KG1 (cell line): Measurements from ENCODE around the gene FADS1.

Source experiments
- DNase-seq: peaks from one replicate; lab custom pipeline; 2025; lab: John Stamatoyannopoulos, UW

Gene FADS1

GRCh38 chr11:61795459-61795858 lies 21.3 kb downstream of the FADS1 start:
- DNase-seq, result no peak

DNA sequence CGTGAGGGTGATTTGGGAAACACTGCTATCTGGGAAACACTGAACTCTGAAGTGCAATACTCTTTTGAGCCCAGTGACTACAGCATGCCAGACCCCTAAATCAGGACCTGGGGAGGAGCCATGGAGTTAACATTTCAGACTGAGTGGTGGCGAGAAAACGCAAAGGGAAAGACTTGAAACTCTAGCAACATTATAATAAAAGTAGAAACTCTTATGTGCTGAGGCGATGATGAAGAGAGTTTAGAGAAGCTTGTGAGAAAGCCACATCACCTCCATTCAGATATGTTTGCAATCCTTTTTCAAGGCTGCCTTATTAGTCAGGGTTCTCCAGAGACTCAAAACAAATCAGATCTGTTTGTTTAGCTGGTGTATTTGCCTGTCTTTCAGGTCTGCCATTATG lies 22.2 kb downstream of the FADS1 start:
- DNase-seq, result no peak

DNA sequence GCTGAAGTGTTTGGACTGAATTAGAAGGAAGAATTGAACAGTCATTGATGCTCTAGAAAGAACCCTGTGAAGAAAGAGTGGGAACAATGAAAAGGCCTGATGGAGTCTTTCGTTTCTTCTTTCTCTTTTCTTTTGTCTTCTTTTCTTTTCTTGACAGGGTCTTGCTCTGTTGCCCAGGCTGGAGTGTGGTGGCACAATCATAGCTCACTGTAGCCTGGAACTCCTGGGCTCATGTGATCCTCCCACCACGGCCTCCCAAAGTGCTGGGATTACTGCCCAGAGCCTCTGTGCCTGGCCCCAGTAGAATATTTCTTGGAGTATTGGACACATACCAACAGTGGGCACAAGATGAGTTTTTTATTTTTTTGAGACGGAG lies 23.0 kb downstream of the FADS1 start:
- no peak for DNase-seq

- peak; percentile 85 for DNase-seq
Measured at GRCh38 chr11:61793083-61793828, 23.5 kb downstream of the FADS1 start.

GRCh38 chr11:61792310-61793082 lies 24.3 kb downstream of the FADS1 start, which contains the start of the genes FEN1 and TMEM258:
Gene FEN1, plus strand, starts transcription at chr11:61792911. Its CDS starts 2,451 bp downstream, at chr11:61795362.
Gene TMEM258, minus strand, starts transcription at chr11:61792599. Its CDS starts 41 bp downstream, at chr11:61792558.
- peak; percentile 98 for DNase-seq

- no peak for DNase-seq
Measured at GRCh38 chr11:61791737-61792309, 25.0 kb downstream of the FADS1 start.

DNA sequence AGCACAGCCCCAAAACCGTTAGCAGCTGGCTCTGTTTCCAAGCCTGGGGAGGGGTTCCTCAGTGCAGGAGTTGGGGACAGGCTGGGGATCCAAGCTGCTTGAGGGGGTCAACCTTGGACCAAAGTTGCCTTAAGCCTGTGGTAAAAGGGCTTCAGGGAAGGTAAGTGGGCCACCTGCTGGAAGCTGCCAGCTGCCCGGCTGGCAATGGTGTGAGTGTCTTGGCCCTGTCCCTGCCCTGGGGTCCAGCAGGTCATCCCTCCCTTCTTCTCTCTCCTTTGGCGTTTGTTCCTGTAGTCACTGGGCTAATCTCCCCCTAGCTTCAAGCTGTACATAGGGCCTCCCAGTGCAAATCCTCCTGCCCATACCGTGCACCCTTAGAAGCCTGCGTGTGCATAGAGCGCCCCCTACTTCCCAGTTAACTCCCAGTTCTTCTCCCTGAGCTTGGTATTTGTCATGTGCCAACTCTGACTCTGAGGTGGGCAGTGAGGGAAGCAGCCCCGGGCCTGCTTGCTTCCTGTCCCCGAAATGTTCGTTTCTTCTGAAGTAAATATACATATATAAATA lies 28.8 kb downstream of the FADS1 start:
- DNase-seq, result peak; percentile 25

DNA sequence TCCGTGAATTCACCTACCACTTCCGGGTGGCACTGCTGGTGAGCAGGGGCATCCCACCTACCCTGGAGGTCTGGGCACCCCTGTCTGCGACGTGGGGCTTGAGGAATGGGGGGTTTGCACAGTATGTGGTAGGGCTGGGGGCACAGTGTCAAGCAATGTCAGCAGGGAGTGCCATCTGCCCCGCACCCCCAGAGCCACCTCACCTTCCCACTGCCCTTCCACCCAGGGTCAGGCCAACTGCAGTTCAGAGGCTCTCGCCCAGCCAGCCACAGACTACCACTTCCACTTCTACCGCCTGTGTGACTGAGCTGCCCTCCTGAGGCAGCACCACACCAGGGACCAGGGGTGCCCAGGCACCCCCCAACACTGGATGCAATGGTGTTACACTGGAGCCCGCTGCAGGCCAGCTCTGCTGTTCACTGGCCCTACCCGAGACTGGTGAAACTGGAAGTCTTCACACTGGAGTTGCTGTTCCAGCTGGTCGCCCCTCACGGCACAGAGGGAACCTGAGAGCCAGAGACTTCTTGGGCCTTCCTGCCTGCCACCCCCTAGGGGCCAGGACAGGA lies 30.9 kb downstream of the FADS1 start:
- DNase-seq, result no peak

- no peak for DNase-seq
Measured at GRCh38 chr11:61784506-61784805, 32.3 kb downstream of the FADS1 start.

- no peak for DNase-seq
Measured at GRCh38 chr11:61783717-61784505, 32.9 kb downstream of the FADS1 start.

DNA sequence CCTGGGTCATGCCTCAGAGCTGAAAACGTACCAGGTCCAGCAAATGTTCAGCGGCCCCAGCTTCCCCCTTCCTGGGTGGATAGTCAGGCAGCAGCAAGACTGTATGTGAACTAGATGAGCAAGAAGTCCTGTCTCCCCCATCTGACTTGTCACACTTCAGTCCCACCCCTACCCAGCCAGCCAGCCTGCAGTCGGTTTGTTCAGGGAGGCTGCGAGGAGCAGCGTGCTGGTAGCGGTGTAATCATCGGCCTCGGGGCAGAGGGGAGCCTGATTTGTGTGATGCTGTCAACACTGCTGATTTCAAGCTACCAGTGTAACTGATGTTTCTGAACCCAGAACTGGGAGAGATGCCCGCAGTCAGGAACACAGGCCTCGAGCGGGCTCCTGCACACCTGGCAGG lies 34.0 kb downstream of the FADS1 start:
- DNase-seq, result no peak

DNA sequence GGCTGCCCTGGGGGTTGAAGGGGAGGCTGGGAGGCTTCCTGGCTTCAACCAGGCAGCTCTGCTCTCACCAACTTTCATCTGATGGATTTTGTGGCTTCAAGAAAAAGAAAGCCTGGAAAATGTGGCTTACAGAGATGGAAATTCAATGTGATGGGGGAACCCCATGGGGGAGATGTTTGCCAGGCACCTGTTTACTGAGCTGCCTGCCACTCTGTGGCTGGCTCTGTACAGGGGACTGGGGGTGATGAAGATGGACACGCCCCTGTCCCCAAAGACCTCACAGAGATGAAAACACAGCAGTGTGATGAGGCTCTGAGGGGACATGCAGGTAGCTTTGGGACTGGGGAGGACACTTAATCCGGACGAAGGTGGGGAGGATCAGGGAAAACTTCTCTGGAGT lies 34.5 kb downstream of the FADS1 start:
- DNase-seq, result no peak

GRCh38 chr11:61781585-61781984 lies 35.2 kb downstream of the FADS1 start:
- no peak for DNase-seq

DNA sequence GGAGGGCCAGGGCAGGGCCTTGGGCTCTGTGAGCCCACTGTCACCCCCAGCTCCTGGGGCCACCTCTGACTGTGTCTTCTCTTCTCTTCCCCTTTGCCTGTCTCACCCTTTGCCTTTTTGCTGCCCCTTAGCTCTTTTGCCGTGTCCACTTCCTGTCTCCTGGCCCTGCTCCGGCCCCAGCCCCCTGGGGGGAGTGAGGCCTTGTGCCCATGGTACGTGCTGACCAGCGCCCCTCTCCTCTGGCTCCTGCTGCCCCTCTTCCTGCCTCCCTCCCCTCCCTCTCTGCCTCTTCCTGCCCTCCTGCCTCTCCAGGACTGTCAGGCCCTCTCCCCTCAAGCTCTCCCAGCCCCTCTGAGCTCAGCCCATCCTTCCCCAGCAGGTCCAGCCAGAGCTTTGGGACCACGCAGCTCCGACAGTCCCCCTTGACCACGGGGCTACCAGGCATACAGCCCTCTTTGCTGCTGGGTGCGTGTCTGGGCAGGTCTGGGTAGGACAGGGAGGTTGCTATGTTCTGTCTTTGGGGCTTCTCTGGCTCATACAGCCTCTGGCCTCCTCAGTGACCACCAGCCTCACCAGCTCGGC lies 36.1 kb downstream of the FADS1 start:
- no peak for DNase-seq

DNA sequence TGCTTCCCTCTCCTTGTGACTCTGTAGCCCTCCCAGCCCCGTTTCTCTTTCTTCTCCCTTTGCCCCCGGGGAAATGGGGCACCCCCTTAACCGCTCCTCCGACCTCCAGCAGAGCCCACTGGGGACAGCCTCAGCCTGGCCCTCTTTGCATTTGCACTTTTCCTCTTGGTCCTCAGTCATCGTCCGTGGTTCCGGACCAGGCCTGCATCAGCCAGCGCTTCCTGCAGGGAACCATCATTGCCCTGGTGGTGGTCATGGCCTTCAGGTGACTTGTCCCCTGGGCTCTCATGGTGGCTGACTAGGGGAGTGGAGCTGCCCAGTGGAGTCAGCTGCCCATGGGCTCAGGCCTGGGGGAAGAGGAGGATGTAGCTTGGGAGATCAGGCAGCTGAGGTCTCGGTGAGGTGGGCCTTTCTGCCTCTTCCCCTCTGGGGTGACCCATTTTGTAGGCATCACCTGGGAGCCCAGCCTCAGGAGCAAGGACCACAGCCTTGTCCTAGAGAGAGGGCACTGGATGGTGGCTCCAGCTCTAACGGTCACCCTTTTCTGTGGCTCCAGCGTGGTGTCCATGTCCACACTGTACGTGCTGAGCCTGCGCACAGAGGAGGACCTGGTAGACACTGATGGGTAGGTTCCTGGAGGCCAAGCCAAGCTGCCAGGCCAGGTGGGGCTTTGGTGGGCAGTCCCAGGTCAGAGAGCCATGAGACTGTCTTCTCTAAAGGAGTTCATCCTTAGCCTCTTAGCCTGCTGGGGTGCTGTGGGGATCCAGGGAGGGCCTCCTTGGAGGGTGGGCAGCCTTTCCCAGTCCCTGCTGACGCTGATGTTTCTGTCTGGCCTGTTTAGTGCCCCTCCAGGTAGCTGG lies 36.9 kb downstream of the FADS1 start:
- no peak for DNase-seq

GRCh38 chr11:61778920-61779650 lies 37.7 kb downstream of the FADS1 start:
- DNase-seq, result no peak

GRCh38 chr11:61778357-61778886 lies 38.4 kb downstream of the FADS1 start:
- DNase-seq, result no peak

GRCh38 chr11:61777234-61778090 lies 39.3 kb downstream of the FADS1 start:
- no peak for DNase-seq
